ENCODE results near the gene NACC2. TPM values are rescaled to one million over a fixed set of nuclear protein-coding genes. Genes with fewer than 3 reads are reported as not detected.

Gene NACC2
- total and polyA plus RNA-seq, 2 experiments from 2014 or later = 3.8 to 20.8 TPM

DNA sequence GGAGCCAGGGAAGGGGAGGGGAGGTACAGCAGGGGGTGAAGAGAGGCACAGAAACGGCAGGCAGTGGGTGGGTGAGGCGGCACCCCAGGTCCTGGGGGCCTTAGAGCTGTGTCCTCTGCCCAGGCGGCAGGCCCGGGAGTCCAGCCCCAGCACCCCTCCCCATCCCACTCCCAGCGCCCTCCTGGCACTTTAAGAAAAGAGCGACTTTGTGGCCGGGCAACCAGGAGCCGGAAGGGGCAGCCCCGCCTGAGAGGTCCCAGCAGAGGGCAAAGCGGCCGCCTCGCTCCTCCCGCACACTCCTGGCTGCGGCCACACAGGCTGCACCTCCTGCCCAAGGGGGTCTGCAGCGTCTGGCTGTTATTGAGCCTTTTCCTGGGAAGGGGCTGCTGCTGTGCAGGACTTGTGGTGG, 42.6 kb downstream of the NACC2 start (continued):
- TF ChIP-seq, protein P1, sequence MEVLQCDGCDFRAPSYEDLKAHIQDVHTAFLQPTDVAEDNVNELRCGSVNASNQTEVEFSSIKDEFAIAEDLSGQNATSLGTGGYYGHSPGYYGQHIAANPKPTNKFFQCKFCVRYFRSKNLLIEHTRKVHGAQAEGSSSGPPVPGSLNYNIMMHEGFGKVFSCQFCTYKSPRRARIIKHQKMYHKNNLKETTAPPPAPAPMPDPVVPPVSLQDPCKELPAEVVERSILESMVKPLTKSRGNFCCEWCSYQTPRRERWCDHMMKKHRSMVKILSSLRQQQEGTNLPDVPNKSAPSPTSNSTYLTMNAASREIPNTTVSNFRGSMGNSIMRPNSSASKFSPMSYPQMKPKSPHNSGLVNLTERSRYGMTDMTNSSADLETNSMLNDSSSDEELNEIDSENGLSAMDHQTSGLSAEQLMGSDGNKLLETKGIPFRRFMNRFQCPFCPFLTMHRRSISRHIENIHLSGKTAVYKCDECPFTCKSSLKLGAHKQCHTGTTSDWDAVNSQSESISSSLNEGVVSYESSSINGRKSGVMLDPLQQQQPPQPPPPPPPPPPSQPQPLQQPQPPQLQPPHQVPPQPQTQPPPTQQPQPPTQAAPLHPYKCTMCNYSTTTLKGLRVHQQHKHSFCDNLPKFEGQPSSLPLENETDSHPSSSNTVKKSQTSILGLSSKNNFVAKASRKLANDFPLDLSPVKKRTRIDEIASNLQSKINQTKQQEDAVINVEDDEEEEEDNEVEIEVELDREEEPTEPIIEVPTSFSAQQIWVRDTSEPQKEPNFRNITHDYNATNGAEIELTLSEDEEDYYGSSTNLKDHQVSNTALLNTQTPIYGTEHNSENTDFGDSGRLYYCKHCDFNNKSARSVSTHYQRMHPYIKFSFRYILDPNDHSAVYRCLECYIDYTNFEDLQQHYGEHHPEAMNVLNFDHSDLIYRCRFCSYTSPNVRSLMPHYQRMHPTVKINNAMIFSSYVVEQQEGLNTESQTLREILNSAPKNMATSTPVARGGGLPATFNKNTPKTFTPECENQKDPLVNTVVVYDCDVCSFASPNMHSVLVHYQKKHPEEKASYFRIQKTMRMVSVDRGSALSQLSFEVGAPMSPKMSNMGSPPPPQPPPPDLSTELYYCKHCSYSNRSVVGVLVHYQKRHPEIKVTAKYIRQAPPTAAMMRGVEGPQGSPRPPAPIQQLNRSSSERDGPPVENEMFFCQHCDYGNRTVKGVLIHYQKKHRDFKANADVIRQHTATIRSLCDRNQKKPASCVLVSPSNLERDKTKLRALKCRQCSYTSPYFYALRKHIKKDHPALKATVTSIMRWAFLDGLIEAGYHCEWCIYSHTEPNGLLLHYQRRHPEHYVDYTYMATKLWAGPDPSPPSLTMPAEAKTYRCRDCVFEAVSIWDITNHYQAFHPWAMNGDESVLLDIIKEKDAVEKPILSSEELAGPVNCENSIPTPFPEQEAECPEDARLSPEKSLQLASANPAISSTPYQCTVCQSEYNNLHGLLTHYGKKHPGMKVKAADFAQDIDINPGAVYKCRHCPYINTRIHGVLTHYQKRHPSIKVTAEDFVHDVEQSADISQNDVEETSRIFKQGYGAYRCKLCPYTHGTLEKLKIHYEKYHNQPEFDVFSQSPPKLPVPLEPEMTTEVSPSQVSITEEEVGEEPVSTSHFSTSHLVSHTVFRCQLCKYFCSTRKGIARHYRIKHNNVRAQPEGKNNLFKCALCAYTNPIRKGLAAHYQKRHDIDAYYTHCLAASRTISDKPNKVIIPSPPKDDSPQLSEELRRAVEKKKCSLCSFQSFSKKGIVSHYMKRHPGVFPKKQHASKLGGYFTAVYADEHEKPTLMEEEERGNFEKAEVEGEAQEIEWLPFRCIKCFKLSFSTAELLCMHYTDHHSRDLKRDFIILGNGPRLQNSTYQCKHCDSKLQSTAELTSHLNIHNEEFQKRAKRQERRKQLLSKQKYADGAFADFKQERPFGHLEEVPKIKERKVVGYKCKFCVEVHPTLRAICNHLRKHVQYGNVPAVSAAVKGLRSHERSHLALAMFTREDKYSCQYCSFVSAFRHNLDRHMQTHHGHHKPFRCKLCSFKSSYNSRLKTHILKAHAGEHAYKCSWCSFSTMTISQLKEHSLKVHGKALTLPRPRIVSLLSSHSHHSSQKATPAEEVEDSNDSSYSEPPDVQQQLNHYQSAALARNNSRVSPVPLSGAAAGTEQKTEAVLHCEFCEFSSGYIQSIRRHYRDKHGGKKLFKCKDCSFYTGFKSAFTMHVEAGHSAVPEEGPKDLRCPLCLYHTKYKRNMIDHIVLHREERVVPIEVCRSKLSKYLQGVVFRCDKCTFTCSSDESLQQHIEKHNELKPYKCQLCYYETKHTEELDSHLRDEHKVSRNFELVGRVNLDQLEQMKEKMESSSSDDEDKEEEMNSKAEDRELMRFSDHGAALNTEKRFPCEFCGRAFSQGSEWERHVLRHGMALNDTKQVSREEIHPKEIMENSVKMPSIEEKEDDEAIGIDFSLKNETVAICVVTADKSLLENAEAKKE (CRISPR knock-in tag; IDR thresholded peaks at IDR 0.05) = no peak
- TF ChIP-seq POLR2AphosphoS5 (IDR thresholded peaks at IDR 0.05; ENCODE audit: low read depth) = no peak
- TF ChIP-seq, protein P2, sequence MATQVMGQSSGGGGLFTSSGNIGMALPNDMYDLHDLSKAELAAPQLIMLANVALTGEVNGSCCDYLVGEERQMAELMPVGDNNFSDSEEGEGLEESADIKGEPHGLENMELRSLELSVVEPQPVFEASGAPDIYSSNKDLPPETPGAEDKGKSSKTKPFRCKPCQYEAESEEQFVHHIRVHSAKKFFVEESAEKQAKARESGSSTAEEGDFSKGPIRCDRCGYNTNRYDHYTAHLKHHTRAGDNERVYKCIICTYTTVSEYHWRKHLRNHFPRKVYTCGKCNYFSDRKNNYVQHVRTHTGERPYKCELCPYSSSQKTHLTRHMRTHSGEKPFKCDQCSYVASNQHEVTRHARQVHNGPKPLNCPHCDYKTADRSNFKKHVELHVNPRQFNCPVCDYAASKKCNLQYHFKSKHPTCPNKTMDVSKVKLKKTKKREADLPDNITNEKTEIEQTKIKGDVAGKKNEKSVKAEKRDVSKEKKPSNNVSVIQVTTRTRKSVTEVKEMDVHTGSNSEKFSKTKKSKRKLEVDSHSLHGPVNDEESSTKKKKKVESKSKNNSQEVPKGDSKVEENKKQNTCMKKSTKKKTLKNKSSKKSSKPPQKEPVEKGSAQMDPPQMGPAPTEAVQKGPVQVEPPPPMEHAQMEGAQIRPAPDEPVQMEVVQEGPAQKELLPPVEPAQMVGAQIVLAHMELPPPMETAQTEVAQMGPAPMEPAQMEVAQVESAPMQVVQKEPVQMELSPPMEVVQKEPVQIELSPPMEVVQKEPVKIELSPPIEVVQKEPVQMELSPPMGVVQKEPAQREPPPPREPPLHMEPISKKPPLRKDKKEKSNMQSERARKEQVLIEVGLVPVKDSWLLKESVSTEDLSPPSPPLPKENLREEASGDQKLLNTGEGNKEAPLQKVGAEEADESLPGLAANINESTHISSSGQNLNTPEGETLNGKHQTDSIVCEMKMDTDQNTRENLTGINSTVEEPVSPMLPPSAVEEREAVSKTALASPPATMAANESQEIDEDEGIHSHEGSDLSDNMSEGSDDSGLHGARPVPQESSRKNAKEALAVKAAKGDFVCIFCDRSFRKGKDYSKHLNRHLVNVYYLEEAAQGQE (IDR thresholded peaks at IDR 0.05; ENCODE audit: unreplicated experiment) = no peak
- no peak for TF ChIP-seq ZNF331 (CRISPR knock-in tag; IDR thresholded peaks at IDR 0.05; ENCODE audit: low read depth)
- TF ChIP-seq EZH2 (IDR thresholded peaks at IDR 0.05; ENCODE audit: low read depth, unreplicated experiment) = no peak
